Fibroblast of the conjunctiva (primary cell): Measurements from ENCODE around the gene CEMIP2.

Source experiments
- DNase-seq: peaks from one replicate; pipeline ENCODE4 v3.0.0-alpha.2; 2010; ENCODE audit warnings: low read depth

CEMIP2 gene

DNA sequence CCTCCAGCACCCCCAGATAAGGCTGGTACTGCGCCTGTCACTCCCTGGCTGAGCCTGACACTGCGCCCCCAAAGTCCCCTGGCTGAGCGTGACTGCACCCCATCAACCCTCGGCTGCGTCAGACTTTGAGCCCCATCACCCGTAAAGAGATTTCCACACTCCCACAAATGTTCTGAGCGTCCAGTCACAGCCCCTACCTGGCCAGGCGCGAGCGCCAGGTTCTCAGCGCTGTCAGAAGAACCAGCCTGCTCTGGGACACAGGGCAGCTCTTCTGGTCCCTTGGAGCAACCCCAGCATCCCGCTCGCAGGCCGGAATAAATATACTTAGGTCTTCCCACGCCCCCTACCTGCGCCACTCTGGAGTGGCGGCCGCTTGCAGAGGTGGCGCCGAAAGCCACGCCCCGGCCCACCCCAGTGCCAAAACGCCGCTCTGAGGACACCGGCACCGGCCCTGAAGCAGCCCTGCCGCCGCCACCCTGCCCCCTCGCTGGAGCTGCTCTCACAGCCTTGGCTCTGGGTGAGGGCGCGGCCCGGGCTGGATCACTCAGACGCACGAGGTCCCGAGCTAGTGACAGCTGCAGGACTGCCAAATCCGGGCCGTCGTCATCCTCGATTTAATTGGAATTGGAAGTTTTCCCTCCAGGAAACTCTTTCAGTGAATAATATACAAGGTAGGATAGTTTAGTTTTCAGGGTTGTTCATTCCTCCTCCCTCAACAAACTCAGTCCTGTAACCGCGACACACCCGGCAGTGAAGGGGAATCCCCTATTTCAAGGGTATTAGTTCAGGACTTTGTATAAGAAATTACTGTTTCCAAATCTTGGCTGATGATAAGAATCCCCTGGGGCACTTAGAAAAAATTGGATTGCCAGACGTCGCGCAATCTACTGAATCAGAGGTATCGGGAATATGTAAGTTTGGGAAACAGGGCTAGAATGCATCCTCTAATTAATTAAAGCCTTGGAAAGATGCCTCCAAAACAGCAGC, 1.2 kb upstream of the CEMIP2 start:
- DNase-seq = no peak

GRCh38 chr9:71767776-71768321, 464 bp downstream of the CEMIP2 start:
- DNase-seq = no peak

GRCh38 chr9:71767163-71767775, 1.0 kb downstream of the CEMIP2 start:
- no peak for DNase-seq

DNA sequence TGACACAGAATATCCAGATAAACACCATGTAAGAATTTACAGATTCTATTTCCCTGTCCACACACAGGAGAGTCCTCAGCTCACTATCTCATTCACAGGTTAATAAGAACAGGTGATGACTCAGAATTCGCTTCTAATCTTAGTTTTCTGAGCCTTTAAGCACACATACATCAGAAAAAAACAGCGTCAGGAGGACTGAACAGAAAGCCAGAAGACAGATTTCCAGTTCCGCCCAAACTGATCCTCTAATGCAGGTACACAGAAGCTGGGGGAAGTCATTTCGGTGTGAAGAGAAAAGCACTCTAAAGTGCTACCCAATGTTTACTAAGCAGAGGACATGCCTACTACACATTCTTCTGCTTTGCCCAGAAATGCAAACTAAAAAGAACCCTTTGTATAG, 1.6 kb downstream of the CEMIP2 start:
- no peak for DNase-seq

- no peak for DNase-seq
Observed at GRCh38 chr9:71765693-71766092, 2.6 kb downstream of the CEMIP2 start.

GRCh38 chr9:71764891-71765290, 3.4 kb downstream of the CEMIP2 start:
- DNase-seq = no peak

GRCh38 chr9:71764463-71764862, 3.9 kb downstream of the CEMIP2 start:
- DNase-seq = no peak

GRCh38 chr9:71763832-71764231, 4.5 kb downstream of the CEMIP2 start:
- no peak for DNase-seq

- no peak for DNase-seq
Observed at GRCh38 chr9:71762900-71763653, 5.2 kb downstream of the CEMIP2 start.

DNA sequence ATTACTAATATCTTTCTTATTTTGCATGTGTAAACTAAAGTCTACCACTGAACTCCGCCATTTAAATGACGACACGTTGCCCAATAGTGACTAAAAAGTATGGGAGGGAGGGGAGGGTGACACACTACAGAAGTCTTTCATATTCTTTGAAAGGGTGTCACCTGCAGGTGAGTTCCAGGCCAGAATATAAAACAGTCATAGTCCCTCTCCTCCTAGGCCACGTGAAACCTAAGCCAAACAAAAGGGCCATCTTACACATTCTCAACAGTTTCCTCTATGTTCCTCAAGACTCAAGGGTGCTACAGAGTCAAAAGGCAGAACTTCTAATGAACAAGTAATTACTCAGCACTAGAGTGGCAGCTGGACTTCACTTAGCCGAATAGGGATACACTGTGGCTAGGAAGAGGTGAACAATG, 6.4 kb downstream of the CEMIP2 start:
- no peak for DNase-seq

- DNase-seq = no peak
Observed at GRCh38 chr9:71760901-71761300, 7.4 kb downstream of the CEMIP2 start.

DNA sequence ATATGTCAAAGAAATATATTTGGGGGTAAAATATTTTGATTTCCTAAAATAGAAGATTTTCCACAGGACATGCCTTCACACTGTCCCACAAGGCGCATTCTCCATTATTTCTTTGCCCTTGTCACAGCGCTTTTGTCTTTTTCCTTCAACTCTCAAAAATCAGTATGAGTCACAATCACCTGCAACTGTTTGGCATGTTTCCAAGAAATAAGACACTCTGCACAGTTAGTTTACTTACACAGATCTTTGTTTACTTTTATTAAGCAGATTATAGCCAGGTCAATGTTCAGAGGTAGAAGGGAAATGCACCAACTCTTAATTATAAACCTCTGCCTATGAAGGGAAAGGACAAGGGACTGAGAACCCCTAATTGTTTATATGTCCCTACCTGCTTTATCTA, 9.5 kb downstream of the CEMIP2 start:
- no peak for DNase-seq

DNA sequence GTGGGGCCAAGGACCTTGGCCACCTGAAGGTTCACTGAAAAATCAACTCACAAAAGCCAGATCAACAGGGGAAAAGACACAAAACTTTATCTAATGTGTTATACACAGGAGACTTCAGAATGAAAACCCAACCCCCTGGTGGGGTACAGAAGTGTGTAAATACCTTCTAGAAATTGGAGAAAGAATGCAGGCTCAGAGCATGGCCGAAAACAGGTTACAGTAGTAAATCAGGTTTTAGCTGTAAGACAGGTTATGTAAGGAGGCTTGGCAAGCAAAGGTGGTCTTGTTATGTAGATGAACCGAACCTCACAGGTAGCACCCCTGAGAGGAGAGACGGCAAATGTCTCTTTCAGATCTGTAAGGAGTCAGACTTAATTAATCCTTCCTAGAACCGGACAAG, 10.0 kb downstream of the CEMIP2 start:
- no peak for DNase-seq

- DNase-seq = no peak
Observed at GRCh38 chr9:71756753-71757152, 11.6 kb downstream of the CEMIP2 start.

DNA sequence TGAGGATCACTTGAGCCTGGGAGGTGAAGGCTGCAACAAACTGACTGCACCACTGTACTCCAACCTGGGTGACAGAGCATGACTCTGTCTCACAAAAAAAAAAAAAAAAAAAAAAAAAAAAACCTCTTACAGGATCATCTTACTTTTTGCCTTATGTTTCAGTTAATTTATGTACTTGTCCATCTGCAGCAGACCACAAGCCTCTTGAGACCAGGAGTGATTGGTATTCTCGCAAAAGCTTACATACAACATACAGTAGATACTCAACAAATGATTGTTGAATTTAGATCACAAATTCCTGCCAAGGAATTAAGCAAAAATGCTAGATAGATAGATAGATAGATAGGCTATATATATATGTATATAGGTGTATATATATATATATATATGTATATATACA, 12.4 kb downstream of the CEMIP2 start:
- DNase-seq = no peak

DNA sequence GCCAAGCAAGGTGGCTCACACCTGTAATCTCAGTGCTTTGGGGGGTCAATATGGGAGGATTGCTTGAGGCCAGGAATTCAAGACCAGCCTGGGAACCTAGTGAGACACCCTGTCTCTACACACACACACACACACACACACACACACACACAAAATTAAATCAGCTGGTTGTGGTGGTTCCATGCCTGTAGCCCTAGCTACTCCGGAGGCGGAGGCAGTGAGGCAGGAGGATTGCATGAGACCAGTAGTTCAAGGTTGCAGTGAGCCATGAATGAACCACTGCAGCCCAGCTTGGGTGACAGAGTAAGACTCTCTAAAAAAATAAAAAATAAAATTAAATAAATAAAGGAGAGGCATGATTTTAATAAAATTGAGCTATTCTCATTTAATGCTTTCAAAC, 13.1 kb downstream of the CEMIP2 start:
- DNase-seq = no peak

DNA sequence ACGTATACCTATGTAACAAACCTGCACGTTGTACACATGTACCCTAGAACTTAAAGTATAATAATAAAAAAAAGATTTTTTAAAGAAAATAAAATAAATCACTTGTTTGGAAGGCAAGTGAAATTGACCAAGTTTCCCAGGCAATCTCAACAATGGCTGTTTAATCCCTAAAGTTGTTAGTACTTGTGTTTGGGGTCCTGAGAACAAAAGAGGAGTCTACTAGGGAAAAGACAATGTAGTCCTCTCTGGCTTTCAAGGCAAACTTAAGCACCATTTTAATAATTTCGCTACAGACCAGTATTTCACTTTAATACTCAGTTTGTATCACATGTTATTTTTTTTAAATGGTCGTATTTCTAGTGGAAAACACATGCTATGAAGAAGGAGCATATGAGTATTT, 14.2 kb downstream of the CEMIP2 start:
- DNase-seq = no peak

DNA sequence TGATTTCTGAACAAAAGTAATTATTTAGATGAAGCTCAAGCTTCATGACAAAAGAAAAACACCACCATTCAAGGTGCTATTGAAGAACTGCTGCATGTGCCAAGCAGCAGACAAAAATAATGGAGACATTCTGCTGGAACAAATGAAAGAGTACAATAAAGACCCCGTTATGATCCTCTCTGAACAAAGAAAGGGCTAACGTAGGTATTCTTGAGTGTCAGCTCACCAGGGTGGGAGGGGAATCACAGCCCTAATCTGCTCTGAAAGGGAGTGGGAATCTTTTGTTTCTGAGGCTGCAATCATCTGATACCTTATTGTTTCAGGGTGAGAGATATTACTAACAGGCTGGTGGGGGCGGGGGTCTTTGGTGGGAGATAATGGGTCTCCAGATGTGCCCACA, 15.4 kb downstream of the CEMIP2 start:
- no peak for DNase-seq

DNA sequence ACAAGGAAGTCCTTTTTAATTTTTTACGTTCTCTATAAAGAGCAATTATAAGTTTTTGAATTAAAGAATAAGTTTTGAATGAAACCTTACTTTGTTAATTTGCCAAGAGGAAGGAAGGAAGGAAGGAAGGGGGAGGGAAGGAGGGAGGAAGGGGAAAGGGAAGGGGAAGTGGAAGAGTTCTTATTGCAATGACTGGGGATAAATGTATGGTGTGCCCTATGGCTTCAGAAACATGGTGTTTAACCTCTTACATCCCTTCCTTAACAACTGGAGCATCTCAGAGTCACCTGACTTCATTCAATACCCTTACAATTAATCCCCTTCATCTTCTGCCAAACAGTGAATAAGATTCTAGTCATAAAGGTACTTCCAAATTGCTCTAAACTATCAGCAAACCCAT, 16.0 kb downstream of the CEMIP2 start:
- no peak for DNase-seq

DNA sequence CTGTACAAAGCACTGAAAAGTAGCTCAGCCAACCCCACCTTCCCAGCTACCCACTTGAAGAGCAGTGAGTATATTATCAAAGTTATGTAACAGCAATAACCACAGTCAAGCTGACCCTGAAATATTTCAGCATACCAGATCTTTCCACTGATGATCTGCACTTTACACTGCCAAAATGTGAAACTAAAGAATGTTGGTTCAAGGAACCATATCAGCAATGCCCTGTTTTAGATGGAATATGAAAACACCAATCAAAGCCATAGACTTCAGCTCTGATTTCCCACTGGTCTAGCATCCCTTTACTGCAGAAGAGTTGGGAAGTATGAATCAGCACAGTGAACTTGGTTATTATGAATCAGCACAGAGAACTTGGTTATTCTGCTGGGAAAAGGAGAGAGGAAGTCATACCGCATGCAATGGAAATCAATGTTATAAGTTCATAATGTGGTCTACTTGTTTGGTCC, 20.0 kb downstream of the CEMIP2 start:
- no peak for DNase-seq

DNA sequence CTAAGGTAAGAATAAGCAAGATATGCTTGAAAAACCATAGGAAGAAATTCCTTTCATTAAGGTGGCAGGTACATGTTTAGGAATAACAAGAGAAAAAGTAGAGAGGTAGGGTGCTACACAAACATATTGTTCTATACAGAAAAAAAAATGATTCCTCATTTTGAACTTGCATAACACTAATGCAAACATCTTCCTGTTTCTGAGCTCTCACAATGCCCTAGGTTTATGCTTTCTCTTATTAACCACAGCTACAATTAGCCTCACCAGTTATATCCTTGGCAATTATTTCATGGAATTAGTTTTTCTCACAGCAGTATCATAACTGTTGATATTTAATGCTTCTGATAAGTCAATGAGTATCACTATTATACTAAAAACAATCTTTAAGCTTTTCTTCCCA, 20.7 kb downstream of the CEMIP2 start:
- no peak for DNase-seq

DNA sequence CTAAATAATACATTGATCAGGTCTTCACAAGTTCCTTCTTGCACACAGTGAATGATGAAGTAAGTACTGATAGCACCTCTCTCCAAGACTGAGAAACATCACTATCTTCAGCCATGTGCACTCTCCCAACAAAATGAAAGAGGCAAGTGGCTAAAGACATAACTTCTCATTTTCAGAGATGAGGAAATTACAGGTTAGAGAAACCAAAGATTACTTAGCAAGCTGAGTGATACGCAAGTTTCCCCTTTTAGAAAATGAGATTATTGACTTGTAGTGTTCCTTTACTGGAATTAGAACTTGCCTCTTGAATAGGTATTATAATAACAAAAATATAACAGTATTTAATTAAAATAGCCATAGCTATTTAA, 21.6 kb downstream of the CEMIP2 start:
- DNase-seq = no peak
